Activated CD4-positive, alpha-beta memory T cell treated with anti-CD3 and anti-CD28 coated beads for 36 hours (primary cell): ENCODE data around the gene INO80B. TPM values are rescaled to one million over a fixed set of nuclear protein-coding genes. Genes with fewer than 3 reads are reported as not detected.

Experiments
- CTCF ChIA-PET: fragments of 350-600 bp; sonication (Branson Sonifier 250); formaldehyde crosslinking; loops from one replicate; lab custom pipeline; 2021; ENCODE audit warnings: antibody characterized with exemption, inconsistent platforms; lab: Charles Lee
- POLR2A ChIA-PET: fragments of 350-600 bp; sonication (Branson Sonifier 250); formaldehyde crosslinking; loops from one replicate; lab custom pipeline; 2021; ENCODE audit warnings: antibody characterized with exemption; lab: Charles Lee
- DNase-seq: peaks from one replicate; pipeline ENCODE4 v3.0.0-alpha.2; 2020
- H3K27ac Mint-ChIP-seq: one replicate; pipeline ENCODE4 v1.8.0; 2021; ENCODE audit warnings: mixed read lengths
- H3K27me3 Mint-ChIP-seq: one replicate; pipeline ENCODE4 v1.8.0; 2021; ENCODE audit warnings: mixed read lengths
- H3K36me3 Mint-ChIP-seq: one replicate; pipeline ENCODE4 v1.8.0; 2021; ENCODE audit warnings: mixed read lengths
- H3K4me1 Mint-ChIP-seq: one replicate; pipeline ENCODE4 v1.8.0; 2021; ENCODE audit warnings: low read depth, mixed read lengths
- H3K4me3 Mint-ChIP-seq: one replicate; pipeline ENCODE4 v1.8.0; 2021; ENCODE audit warnings: mild to moderate bottlenecking, mixed read lengths
- H3K9me3 Mint-ChIP-seq: one replicate; pipeline ENCODE4 v1.8.0; 2021; ENCODE audit warnings: mixed read lengths
- intact Hi-C: fragments of 100-400 bp; cut with micrococcal nuclease; formaldehyde crosslinking; loops from one replicate; pipeline ENCODE4 v1.15.1; 2023
- total RNA-seq, 2 experiments: library from RNA; stranded (reverse); gene quantifications; one replicate each; pipeline ENCODE4 v1.2.3, GENCODE V29; 2021

INO80B gene
- total RNA-seq, 2 experiments from 2014 or later: 32.8 to 35.0 TPM

- peak within 1 kb of the TSS; percentile 91 for H3K4me3 Mint-ChIP-seq
- intact Hi-C loops: loop anchor here (1.0 kb wide), 4 partner anchors 8 to 49 kb away; partner anchors contain the start of genes AUP1, HTRA2, TTC31 and WBP1
- H3K36me3 Mint-ChIP-seq: peaks cover 30% of the 10 kb centered on the region
- DNase-seq: peak; percentile 99
- ChIA-PET POLR2A (interaction anchor here (0.5 to 1.9 kb wide), 5 partner anchors 10 to 24 kb away, joined by 3 to 6 read pairs (median 4); no protein-coding TSS in a partner anchor), CTCF (interaction anchor here (0.7 to 2.0 kb wide), 3 partner anchors 14 to 60 kb away, joined by 3 to 7 read pairs (median 3); partner anchors contain the start of genes CCDC142 and TTC31)
- no peaks in the 10 kb centered on the region for H3K9me3 Mint-ChIP-seq
- H3K27me3 Mint-ChIP-seq: peaks cover 33% of the 10 kb centered on the region
- H3K4me1 Mint-ChIP-seq: peaks cover 48% of the 10 kb centered on the region
- peak within 1 kb of the TSS; percentile 98 for H3K27ac Mint-ChIP-seq
Observed at GRCh38 chr2:74507145-74507925, 52.4 kb downstream of the INO80B start, which contains the start of gene PCGF1. Gene PCGF1, minus strand, starts transcription at chr2:74507695. Its CDS starts 27 bp downstream, at chr2:74507668.

Other genes with a start within 250 kb of the INO80B start
- 1 to 10 TPM; 2.9 to 3.1 TPM for gene SLC4A5, start 111.7 kb upstream of the INO80B start, total RNA-seq
- 10 to 100 TPM; 75.6 to 79.5 TPM for gene DCTN1, start 74.8 kb upstream of the INO80B start, total RNA-seq
- gene C2orf81, start 33.5 kb upstream of the INO80B start, total RNA-seq: 1 to 10 TPM; 2.4 to 2.8 TPM
- 100 to 1,000 TPM; 101 TPM for gene WDR54, start 33.4 kb upstream of the INO80B start, total RNA-seq
- gene RTKN, start 13.2 kb upstream of the INO80B start, total RNA-seq: 1 to 10 TPM; 1.4 to 1.6 TPM
- 10 to 100 TPM; 32.9 to 35.9 TPM for gene WBP1, start 3.4 kb downstream of the INO80B start, total RNA-seq
- 10 to 100 TPM; 56.5 to 58.2 TPM for gene MOGS, start 10.3 kb downstream of the INO80B start, total RNA-seq
- gene MRPL53, start 17.6 kb downstream of the INO80B start, total RNA-seq: 100 to 1,000 TPM; 117 to 121 TPM
- 10 to 100 TPM; 10.1 to 10.8 TPM for gene CCDC142, start 27.9 kb downstream of the INO80B start, total RNA-seq
- gene TTC31, start 28.0 kb downstream of the INO80B start, total RNA-seq: 10 to 100 TPM; 27.3 to 29.1 TPM
- under 1 TPM; 0.52 to 0.63 TPM for gene LBX2, start 44.5 kb downstream of the INO80B start, total RNA-seq
- 10 to 100 TPM; 22.6 to 26.0 TPM for gene PCGF1, start 52.6 kb downstream of the INO80B start, total RNA-seq
- under 1 TPM; 0.52 to 0.94 TPM for gene TLX2, start 59.4 kb downstream of the INO80B start, total RNA-seq
- gene DQX1, start 71.1 kb downstream of the INO80B start, total RNA-seq: under 1 TPM; 0.33 to 0.56 TPM
- gene AUP1, start 74.6 kb downstream of the INO80B start, total RNA-seq: 10 to 100 TPM; 92.1 to 98.0 TPM
- gene HTRA2, start 74.8 kb downstream of the INO80B start, total RNA-seq: 10 to 100 TPM; 70.6 to 72.3 TPM
- gene LOXL3, start 98.9 kb downstream of the INO80B start, total RNA-seq: 1 to 10 TPM in 1 of 2 experiments, under 1 TPM in 1; 0.90 to 1.1 TPM
- gene DOK1, start 99.6 kb downstream of the INO80B start, total RNA-seq: 10 to 100 TPM; 23.1 to 24.5 TPM
- not detected for gene M1AP, start 193.2 kb downstream of the INO80B start, total RNA-seq
- 1 to 10 TPM; 7.7 to 7.9 TPM for gene SEMA4F, start 199.2 kb downstream of the INO80B start, total RNA-seq